Calu3 (cell line): ENCODE measurements around the gene NRP2. TPM values are rescaled to one million over a fixed set of nuclear protein-coding genes. Genes with fewer than 3 reads are reported as not detected.
A peak's percentile ranks its signal among the peaks of the same experiment; 100 is the strongest.

ENCODE experiments used
- BruUV-seq: library from RNA; stranded (reverse); fragments of 400-500 nt; replicated peaks from 2 replicates; lab custom pipeline; 2021; lab: Mats Ljungman, UMichigan
- CTCF ChIA-PET: fragments of 300-600 bp; sonication (Branson Sonifier 250); formaldehyde crosslinking; loops from one replicate; lab custom pipeline; 2022; ENCODE audit warnings: antibody characterized with exemption; lab: Charles Lee
- DNase-seq: peaks from one replicate; pipeline ENCODE4 v3.0.0; 2022
- H3K27ac Mint-ChIP-seq: one replicate; pipeline ENCODE4 v1.8.0; 2022; ENCODE audit warnings: mixed read lengths; ENCODE audit not compliant: unreplicated experiment
- H3K27me3 Mint-ChIP-seq: one replicate; pipeline ENCODE4 v1.8.0; 2022; ENCODE audit warnings: mixed read lengths; ENCODE audit not compliant: unreplicated experiment
- H3K36me3 Mint-ChIP-seq: one replicate; pipeline ENCODE4 v1.8.0; 2022; ENCODE audit warnings: mild to moderate bottlenecking, moderate library complexity, mixed read lengths; ENCODE audit not compliant: insufficient read depth, unreplicated experiment
- H3K4me1 Mint-ChIP-seq: one replicate; pipeline ENCODE4 v1.8.0; 2022; ENCODE audit warnings: mild to moderate bottlenecking, low read depth, mixed read lengths; ENCODE audit not compliant: unreplicated experiment
- H3K4me3 Mint-ChIP-seq: one replicate; pipeline ENCODE4 v1.8.0; 2022; ENCODE audit warnings: mild to moderate bottlenecking, low read depth, moderate library complexity, mixed read lengths; ENCODE audit not compliant: unreplicated experiment
- H3K9me3 Mint-ChIP-seq: one replicate; pipeline ENCODE4 v1.8.0; 2022; ENCODE audit warnings: low read depth, mixed read lengths; ENCODE audit not compliant: unreplicated experiment
- CTCF ChIP-seq: fragments of 200-600 bp; IDR thresholded peaks from one replicate; pipeline ENCODE4 v1.8.0; 2022; ENCODE audit warnings: antibody characterized with exemption; ENCODE audit not compliant: unreplicated experiment
- intact Hi-C: fragments of 100-400 bp; cut with micrococcal nuclease; formaldehyde crosslinking; loops from one replicate; pipeline ENCODE4 v1.10.0; 2022; ENCODE audit not compliant: unreplicated experiment
- total RNA-seq: library from RNA; stranded (reverse); gene quantifications from 2 replicates; pipeline ENCODE4 v1.2.3, GENCODE V29; 2022

The NRP2 gene
- total RNA-seq, 1 experiment from 2014 or later: 19.9 TPM

- H3K4me3 Mint-ChIP-seq: peak overlapping the region; percentile 93
- peaks cover 50% of the 10 kb centered on the region for H3K36me3 Mint-ChIP-seq
- H3K27ac Mint-ChIP-seq: peak overlapping the region; percentile 33
- no TSS peak for BruUV-seq
- no peaks in the 10 kb centered on the region for H3K9me3 Mint-ChIP-seq
- no peak for TF ChIP-seq CTCF
- CTCF ChIA-PET: interaction anchor here (0.8 to 1.6 kb wide), 4 partner anchors 21 to 796 kb away, joined by 3 to 5 read pairs (median 4); no protein-coding TSS in a partner anchor
- peaks cover 19% of the 10 kb centered on the region for H3K4me1 Mint-ChIP-seq
- no peaks in the 10 kb centered on the region for H3K27me3 Mint-ChIP-seq
- intact Hi-C loops: loop anchor here (5.0 kb wide), 5 partner anchors 66 to 989 kb away; no protein-coding TSS in a partner anchor
- no peak for DNase-seq
Measured at GRCh38 chr2:205681401-205682238, 681 bp upstream of the NRP2 start.

GRCh38 chr2:205682971-205683501 lies 735 bp downstream of the NRP2 start:
- CTCF ChIA-PET: interaction anchor here (1.0 to 1.6 kb wide), 4 partner anchors 23 to 797 kb away, joined by 3 to 5 read pairs (median 4); no protein-coding TSS in a partner anchor
- Mint-ChIP-seq H3K4me3 (peak overlapping the region; percentile 93), H3K36me3 (peaks cover 50% of the 10 kb centered on the region), H3K27ac (peak overlapping the region; percentile 50), H3K4me1 (peaks cover 19% of the 10 kb centered on the region), H3K9me3 (no peaks in the 10 kb centered on the region), H3K27me3 (no peaks in the 10 kb centered on the region)
- intact Hi-C loops: loop anchor here (5.0 kb wide), 5 partner anchors 64 to 991 kb away; no protein-coding TSS in a partner anchor
- TF ChIP-seq CTCF: no peak
- TSS peak; percentile 74 for BruUV-seq
- DNase-seq: no peak

- peak overlapping the region; percentile 74 for H3K27ac Mint-ChIP-seq
- H3K4me1 Mint-ChIP-seq: peaks cover 19% of the 10 kb centered on the region
- CTCF ChIA-PET: interaction anchor here (1.6 kb wide), 1 partner anchor 23 kb away, joined by 5 read pairs; no protein-coding TSS in a partner anchor
- BruUV-seq: no TSS peak
- peak overlapping the region; percentile 93 for H3K4me3 Mint-ChIP-seq
- DNase-seq: no peak
- TF ChIP-seq CTCF: no peak
- peaks cover 50% of the 10 kb centered on the region for H3K36me3 Mint-ChIP-seq
- intact Hi-C loops: loop anchor here (2.0 to 5.0 kb wide), 6 partner anchors 64 to 991 kb away; no protein-coding TSS in a partner anchor
- no peaks in the 10 kb centered on the region for H3K27me3 Mint-ChIP-seq
- no peaks in the 10 kb centered on the region for H3K9me3 Mint-ChIP-seq
Measured at GRCh38 chr2:205683502-205684367, 1.4 kb downstream of the NRP2 start.

- peaks cover 19% of the 10 kb centered on the region for H3K4me1 Mint-ChIP-seq
Measured at GRCh38 chr2:205684871-205685313, 2.6 kb downstream of the NRP2 start.

More at GRCh38 chr2:205684871-205685313, 2.6 kb downstream of the NRP2 start:
- H3K9me3 Mint-ChIP-seq: no peaks in the 10 kb centered on the region
- no peak for TF ChIP-seq CTCF
- H3K27ac Mint-ChIP-seq: peak overlapping the region; percentile 74
- H3K36me3 Mint-ChIP-seq: peaks cover 50% of the 10 kb centered on the region
- intact Hi-C loops: loop anchor here (2.0 to 5.0 kb wide), 6 partner anchors 62 to 993 kb away; no protein-coding TSS in a partner anchor
- BruUV-seq: no TSS peak
- no peaks in the 10 kb centered on the region for H3K27me3 Mint-ChIP-seq
- CTCF ChIA-PET: interaction anchor here (0.5 to 1.2 kb wide), 2 partner anchors 40 to 52 kb away, joined by 3 to 6 read pairs; no protein-coding TSS in a partner anchor
- H3K4me3 Mint-ChIP-seq: peak overlapping the region; percentile 93
- no peak for DNase-seq
